Activated T-cell treated with anti-CD3 and anti-CD28 coated beads for 1 hour (primary cell): Measurements from ENCODE around the gene APCDD1L.
A peak's percentile ranks its signal among the peaks of the same experiment; 100 is the strongest.

Experiments
- DNase-seq: peaks from one replicate; pipeline ENCODE4 v3.0.0-alpha.2; 2020; ENCODE audit warnings: low read depth

The APCDD1L gene

DNA sequence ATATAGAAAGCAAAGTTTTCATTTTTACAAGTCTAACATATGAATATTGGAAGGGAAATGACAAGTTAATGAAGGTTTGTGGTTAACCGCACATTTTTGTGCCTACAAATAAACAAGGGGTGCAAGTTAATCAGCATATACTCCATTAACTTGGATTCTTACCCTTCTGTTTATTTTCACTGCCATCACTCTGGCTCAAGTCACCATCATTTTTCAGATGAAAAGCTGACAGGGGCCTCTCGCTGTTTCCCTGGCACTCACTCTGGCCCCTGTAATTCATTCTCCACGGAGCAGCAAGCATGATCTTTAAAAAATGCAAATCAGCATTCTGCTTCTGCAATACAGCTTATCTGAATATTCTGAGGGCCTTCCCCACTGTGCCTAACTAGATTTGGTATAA is 29.8 kb downstream of the APCDD1L start:
- no peak for DNase-seq

DNA sequence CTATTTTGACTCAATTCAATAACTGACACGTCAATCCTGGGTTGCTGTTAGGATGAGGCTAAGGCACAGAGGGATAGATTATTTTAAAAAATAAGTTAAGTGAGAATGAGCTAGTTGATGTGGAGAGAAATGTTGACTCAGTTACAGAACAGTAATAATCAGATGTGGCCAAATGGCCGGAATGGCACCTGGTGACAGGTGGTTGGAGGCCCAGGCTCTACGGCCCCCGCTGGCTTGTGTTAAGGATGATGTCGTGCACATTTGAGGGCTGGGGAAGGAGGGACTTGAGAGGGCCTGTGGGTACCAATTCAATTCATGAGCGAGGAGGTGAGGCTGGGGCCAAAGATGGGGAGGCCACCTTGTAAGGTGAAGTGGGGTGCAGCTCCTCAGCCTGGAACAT is 31.7 kb downstream of the APCDD1L start:
- no peak for DNase-seq

DNA sequence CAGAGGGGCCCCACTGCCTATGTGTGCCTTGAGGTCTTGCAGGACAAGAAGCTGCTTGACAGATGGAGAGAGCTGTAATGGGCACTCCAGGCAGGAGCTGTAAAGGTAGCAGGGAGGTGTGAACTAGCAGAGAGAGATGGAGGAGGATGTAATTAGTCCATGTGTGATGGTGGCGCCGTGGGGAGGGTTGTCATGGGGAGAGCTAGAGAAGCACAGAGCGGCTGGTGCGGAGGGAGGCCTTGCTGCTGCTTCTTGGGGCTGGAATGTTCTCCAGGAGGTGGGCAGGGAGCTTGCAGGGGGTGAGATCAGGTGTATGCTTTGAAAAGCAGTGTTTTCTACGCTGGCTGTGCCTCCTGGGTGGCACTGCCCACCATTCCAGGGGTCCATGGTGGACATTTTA is 32.1 kb downstream of the APCDD1L start:
- DNase-seq: no peak

DNA sequence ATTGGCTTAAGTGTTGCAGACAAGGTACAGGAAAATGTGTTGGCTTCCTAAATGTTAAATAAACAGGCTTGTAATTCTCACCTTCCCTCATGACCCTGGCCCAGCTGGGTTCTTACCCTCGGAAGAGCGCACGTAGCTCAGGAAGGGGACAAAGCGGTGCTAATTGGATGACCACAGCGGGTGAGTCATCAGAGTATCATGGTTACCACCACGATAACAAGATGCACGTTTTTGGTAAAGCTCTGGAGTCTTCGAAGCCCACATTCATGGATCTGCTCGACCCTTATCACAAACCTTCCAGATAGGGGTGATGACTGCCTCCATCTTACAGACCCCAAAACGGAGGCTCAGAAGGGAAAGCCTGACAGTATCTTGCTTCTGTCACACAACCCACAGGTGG is 32.8 kb downstream of the APCDD1L start:
- no peak for DNase-seq

DNA sequence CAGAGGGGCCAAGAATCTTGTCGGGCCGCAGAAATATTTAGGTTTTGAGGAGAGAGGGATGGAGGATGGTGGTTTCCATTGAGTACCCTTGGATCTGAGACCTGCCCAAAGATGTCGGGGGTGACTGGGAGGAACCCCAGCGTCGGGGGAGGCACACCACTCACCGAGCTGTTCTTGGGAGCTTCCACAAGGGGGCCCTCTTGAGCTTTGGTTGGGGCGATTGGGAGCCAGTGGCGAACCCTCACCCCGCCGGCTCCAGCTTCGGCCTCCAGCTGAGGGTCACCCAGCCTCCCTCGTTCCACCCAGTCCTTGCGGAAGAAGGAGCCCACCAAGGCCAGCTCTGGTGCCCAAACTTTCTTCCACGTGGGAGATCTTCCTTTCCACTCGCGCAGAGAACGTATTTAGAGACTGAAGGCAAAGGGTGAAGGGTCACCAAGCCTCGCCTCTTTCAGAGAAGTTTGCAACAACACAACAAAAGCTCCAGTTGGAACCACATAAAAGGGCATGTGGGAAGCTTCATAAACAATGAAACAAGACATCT is 33.6 kb downstream of the APCDD1L start:
- DNase-seq: peak; percentile 40

DNA sequence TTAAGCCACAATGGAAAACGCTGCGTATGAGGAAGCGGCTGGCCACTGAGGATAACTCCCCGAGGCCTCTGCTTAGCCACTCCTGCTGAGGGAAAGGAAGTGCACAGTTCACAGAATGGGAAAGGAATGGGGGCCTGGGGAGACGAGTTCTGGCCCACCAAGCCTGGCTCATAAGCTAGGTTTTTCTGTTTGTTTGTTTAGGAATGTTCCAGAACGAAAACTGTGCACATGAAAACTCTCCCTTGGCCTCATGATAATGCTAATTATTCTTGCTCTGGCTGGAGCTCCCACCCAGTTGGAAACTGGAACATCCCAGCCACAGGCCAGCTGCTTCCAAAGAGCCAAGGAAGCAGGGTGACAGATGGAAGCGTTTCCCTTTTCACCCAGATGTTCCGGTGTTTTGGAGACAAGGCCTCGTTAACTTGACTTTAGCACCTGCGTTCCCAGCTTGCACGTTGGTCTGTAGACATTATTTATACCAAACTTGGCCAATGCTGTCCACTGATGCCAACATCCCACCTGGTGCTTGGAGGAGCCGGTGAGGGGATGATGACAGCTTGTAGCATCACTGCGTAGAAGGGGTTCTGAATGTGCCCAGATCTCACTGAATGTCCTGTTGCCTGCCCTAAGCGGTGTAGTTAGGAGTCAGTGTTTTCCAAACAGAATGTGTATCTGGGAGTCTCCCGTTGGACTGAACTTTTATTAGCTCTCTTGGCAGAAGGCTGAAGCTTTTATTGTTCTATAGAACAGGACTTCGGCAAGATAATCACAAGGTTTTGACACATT is 34.5 kb downstream of the APCDD1L start:
- DNase-seq: no peak

DNA sequence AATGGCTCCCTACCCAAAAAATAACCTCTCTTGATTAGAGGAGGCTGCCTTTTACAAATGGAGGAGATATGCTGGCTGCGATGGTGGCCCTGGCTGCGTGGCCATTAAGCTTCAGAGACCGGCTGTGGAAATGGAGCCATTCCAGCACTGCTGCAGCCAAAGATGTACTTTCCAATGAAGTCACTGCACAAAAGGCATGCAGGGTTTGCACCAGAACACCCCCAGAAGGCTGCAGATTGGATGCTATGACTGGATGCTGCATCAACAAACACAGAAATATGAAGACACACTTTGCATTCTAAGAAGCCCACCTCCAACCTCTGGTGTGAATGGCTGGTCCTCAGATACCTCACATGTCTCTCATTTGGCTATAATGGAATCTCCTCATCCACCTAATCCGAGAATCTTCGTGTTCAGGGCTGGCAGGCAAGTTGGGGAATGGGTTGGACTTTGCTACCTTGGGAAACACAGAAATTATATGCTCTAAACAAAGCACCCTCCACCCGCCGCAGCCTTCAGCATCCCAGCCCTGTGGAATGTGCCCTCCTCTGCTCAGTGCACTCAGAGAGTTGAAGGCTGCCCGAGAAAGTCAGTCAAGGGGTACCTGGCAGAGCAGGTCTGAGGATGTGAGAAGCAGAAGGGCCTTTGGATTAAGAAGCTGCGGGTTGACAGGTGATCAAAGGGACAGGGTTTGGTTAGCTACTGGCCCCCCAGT is 35.3 kb downstream of the APCDD1L start:
- no peak for DNase-seq

DNA sequence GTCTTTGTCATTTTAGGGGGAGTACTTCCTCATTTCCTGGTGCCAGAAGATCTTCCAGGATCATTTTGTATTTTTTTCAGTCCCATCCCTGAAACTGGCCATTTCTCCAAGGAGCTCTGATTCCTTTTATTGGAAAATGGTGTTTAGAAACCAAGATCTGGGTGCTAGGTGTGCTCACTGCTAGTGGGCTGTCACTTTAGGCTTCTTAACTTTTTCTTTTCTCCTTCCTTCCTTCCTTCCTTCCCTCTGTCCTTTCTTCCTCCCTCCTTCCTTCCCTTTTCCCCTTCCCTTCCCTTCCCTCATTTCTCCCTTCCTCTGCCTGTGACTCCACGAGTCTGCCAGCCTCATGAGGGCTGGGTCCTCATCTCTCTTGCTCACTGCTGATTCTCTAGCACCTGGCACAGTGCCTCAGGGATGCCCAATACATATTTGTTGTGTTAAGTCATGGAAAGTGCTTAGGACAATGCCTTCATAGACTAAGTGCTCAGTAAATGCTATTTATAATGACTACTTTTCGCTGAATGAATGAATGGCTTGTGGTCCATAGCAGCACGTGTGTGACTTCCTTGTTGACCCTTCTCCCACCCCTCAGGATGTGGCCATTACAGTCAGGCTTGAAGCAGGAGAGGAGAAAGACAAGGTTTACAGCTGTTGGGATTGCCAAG is 36.9 kb downstream of the APCDD1L start:
- DNase-seq: no peak

DNA sequence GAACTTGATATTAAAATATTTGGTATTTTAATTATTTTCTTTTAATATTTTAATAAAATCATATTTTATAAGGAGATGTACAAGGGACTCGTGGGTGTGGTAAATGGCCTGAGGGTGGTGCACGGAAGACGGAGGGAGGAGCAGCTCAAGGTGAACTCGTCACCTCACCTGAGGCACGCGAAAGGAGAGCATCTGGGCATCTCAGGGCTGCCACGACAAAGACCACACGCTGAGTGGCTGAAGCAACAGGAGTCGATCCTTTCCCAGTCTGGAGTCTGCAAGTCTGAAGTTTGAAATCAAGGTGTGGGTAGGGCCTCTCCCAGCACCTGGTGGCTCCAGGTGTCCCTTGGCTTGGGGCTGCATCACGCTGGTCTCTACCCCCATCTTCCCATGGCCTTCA is 39.7 kb downstream of the APCDD1L start:
- no peak for DNase-seq

DNA sequence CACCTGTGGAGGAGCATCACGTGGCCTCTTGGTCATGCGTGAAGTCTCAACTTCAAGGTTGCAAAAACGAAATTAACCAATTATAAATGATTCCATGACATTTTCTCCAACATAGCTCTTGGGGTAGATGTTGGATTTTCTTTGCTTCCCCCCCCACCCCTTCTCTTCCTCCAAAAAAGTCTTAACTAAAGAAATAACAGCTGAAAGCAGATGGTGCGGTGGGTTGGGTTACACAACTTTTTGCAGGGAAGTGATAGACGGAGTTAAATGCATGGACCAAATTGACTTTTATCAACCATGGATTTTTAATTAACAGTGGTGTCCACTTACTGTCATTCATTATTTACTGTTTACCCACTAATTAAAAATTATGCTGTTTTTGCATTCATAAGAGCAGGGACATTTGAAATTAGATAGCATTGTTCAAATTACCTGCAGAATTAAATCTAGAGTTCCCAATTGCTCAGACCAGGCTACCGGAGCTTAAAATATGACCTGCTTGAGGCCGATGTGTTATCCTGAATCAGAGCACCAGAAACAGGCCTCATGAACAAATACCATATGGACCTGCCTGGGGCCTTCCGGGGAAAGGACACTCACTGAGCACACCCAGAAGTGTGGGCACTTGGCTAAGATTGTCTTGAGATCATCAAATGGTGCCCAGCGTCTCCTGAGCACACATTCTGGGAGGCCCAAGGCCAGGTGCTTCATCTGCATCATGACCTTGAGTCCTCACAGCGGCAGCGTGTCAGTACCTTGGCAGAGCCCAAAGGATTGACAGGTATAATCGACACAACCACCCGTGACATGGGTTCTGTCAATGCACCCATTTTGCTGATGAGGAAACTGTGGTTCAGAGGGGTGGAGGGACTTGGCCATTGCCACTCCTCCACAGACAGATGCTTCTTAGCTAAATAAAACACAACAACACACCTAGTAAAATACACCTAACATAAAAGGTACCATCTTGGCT is 41.5 kb downstream of the APCDD1L start:
- no peak for DNase-seq

DNA sequence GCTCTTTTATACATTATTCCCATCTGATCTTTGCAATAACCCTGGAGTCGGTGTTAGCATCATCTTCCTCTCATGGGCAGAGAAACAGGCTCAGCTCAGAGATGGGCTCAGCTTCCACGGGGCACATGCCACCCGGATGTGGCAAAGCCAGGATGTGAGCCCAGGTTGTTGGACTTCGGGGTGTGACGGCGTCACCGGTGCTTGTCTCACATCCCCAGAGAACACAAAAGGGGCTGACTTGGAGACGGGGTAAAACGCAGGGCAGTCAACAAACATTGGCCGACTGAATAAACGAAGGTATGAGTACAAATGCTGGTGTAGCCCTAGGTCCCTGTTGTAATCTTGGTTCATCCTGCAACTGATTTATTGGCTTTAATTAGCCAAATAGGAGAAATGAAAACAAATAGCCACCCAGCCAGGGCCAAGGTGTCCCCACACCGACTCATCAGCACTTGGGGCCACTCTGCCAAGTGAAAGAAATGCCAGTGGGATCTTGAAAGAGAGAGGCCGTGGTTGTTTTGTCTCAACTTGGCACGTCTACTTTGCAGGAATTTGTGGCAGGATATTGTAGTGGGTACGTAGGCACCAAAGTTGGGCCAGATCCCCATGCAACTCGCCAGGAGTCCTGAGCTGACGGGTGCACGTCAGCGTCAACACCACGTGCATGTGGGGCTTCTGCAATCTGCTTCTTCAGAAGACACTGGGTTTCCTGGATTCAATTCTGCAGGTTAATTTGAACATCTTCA is 42.8 kb downstream of the APCDD1L start:
- no peak for DNase-seq

DNA sequence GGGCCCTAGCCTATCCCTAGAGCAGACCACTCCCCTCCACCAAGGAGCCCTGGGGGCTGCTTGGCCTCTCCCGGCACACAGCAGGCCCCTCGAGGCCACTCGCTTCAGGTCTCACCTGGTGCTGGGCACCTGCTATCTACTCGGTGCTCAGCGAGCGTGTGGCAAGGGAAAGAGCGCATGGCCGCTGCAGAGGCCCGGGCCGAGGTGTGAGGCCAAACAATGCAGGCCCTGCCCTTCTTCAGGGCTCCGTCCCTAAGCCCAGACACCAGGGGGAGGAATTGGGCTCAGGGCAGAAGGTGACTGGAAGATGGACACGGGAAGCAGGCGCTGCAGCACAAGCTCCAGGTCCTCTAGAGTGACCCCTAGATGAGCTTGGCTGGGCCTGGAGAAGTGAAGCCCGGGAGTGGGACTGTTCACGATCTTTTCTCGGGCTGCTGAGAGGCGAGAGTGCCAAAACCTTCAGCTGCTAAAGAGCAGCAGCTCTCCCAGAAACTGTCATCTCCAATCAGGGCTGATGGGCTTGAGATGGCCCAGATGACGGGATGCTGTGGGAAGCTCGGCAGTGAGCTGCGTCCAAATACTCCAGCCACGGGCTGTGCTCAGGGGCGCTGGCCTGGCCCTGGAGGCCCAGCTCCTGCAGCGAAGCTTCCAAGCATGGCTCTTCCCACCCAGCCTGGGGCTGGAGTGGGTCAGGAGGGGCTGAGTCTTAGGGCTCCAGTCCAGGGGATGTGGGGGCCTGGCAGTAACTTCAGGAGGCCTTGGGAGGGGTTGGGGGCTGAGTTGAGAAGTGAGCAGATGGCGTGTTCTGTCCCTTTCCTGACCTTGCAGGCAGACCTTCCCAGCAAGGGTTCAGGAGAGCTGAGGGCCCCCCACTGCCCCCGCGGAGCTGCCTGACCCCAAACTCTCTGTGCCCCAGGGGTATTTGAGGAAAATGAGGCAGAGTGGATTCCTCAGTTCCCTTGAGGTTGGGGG is 43.7 kb downstream of the APCDD1L start:
- no peak for DNase-seq

DNA sequence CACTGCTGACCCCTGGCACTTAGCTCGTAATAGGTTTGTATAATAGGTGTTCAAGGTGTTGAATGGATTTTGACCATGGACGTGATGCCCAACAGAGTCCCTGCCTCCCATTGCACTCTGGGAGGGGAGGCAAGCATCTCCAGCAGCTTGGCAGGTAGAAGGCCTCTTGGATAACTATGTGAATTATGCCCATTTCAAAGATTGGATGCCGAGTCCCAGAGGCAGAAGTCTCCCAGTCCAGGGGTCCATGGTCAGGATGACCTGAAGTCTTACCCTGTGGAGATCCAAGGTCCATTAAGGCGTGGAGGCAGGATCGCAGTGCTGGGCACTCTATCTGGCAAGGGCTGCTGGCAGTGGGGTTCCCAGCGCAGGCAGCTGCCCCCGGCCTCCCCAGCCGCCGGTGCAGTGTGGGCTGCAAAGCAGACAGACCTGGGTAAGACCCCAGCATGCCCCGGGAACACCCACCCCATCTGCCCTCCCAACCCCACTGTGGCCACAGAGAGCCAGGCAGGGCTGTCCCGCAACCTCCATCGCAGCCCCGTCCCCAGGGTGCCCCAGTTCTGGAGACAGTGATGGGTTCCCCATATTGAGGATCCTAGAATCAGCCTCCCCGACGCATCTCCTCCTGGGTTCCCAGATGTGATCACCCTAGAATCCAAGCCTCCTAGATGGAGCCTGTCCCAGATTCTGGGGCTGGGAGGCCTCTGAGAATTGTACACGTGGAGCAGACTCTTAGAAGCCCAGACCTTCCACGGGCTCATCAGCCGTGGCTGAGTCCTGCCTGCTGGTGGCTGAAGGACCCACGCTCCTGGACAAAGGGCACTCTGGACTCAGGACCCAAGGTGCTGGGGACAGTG is 44.6 kb downstream of the APCDD1L start:
- DNase-seq: no peak

DNA sequence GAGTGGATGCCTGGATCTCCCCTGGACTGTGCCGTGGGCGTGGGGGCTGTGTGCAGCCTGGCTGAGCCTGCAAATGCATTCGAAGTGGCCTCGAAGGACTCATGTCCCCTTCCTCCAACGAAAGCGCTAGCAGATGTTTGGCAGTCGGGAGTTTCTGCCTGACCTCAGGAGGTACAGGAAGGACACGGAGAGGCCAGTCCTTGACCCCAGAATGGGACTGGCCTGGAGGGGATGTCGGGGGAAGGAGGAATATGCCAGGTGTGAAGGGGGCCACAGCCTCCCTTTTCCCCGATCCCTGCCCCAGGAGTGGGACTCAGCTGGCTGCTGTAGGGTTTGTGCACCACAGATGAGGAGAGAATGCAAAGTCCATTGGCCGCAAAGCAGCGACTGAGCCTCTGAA is 45.6 kb downstream of the APCDD1L start:
- no peak for DNase-seq

DNA sequence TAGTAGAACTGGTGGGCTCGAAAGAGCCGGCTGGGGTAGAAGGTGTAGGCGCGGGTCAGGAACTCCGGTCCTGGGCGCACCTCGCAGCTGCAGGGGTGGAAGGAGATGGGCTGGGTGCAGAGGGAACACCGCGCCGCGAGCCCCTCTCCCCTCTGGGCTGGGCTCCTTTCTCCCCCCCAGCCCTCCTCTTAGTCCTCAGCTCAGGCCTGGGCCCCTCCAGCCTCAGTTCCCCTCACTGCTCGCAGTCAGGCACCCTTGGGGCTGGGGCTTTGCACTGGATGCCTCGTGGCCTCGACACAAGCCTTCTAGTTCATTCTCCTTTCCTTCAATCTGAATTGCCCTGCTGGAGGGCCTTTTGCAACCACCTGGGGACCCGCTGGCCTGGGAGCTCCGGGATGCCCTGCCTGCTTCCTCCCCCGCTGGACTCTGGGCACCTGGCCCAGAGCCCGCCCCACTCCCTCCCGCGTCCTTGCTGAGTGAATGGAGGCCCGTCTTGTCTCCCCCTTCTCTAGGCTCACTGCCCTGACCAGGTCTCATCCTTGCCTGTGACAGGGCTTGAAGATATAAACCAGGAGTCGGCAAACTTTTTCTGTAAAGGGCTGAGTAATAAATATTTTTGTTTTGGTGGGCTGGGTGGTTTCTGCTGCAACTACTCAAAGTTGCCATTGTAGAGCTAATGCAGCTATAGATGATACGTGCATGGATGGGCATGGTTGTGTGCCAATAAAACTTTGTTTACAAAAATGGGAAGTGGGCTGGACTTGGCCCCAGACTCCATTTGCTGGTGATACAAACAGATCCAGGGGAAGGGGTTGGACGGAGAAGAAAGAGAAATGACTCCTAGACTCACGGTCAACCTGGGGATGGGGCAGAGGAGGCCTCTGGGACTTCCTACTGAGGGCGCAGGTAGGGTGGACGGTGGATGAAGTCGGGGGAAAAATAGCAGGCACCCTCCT is 47.3 kb downstream of the APCDD1L start:
- no peak for DNase-seq

DNA sequence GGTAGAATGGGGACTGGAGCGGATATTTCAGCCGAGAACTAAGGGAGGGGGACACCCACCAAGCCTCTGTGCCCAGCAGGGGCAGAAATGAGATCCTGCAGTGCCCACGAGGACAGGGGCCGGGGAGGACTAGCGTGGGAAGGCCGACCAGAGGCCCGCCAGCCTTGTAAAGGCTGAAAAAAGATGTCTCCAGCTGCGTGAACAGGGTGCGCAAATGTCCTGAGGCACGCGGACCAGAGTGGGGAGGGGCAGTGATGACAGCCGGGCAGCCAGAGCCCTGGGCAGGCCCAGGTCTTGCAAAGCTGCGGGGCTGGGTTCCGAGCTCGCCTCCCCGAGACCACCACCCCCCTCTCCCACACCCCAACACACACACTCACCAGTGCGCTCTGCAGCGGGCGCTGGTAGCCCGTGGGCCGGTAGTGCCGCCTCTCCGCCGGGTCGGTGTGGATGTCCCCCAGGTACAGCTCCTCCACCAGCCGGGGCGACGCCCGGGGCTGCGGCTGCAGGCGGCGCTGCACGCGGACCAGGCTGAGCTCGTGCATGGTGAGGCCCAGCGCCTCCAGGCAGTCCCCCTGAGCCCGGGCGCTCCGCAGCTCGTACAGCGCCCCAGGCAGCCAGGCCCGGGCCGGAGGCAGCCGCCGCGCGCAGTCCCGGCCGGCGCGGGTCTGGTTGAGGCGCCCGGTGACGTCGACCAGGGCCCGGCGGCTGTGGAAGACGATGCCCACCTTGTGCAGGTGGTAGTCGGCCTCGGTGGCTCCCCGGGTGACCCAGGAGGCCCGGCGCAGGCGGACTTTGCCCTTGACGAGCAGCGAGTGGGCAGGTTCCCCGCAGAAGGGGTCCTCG is 48.2 kb downstream of the APCDD1L start:
- DNase-seq: no peak
